ENCODE measurements around the gene ZNF778. TPM values are rescaled to one million over a fixed set of nuclear protein-coding genes. Genes with fewer than 3 reads are reported as not detected.

ZNF778 gene
- total and polyA plus RNA-seq, 2 of the 13 experiments (the other 11 are each of a cell fraction or from before 2014, with no cell fraction given), result 3.8 to 7.2 TPM

DNA sequence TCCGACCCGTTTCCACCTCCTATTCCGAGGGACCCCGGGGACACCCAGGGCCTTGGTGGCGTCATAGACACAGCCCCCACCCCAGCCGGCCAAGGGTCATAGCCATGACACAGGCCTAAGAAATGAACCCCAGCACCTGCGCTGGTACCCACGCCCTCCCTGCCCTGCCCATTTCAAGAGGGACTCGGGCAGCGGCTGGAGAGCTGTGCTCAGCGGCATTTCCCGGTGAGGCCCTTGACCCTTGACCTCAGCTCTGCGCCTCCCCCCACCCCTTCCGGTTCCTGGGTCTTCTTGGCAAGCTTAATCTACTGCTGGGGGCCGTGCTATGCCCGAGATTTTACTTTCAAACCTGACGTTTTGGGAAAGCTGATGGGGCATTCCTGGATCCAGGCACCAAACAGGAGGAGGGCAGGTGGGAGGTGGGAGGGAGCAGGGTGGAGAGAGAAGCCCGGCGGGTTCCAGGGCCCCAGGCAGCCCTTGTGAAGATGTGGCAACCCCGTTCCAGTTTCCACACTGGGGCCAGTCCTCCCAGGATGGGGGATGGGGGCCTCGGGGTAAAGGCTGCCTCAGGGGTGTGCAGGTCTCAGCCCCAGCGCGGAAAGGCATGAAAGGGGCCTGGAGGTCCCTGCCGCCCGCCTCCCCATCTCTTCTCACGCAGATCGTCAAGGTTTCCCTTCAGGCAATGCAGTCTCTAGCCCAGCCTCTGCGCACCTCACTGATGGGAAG is 17.2 kb upstream of the ZNF778 start, which contains the start of gene SLC22A31 (continued):
- TF ChIP-seq MAFK (conservative IDR thresholded peaks at IDR 0.05 in 1 of 2, IDR thresholded peaks at IDR 0.05 in 1 of 2; ENCODE audit: low read length in 2 of 2), result 0 out of 4 replicates have a peak, but pooled peaks of 1 of the 2 experiments have one; percentile 0
- TF ChIP-seq MXI1 (IDR thresholded peaks at IDR 0.05; ENCODE audit: borderline replicate concordance, low read depth, low read length), result peak; percentile 29; the same call in 1 of the 3 replicates
- TF ChIP-seq DMAP1 (CRISPR knock-in tag; IDR thresholded peaks at IDR 0.05), result peak; percentile 41
- TF ChIP-seq, protein P1, sequence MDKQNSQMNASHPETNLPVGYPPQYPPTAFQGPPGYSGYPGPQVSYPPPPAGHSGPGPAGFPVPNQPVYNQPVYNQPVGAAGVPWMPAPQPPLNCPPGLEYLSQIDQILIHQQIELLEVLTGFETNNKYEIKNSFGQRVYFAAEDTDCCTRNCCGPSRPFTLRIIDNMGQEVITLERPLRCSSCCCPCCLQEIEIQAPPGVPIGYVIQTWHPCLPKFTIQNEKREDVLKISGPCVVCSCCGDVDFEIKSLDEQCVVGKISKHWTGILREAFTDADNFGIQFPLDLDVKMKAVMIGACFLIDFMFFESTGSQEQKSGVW (CRISPR knock-in tag; IDR thresholded peaks at IDR 0.05; ENCODE audit: borderline replicate concordance), result no peak
- TF ChIP-seq, protein P2, sequence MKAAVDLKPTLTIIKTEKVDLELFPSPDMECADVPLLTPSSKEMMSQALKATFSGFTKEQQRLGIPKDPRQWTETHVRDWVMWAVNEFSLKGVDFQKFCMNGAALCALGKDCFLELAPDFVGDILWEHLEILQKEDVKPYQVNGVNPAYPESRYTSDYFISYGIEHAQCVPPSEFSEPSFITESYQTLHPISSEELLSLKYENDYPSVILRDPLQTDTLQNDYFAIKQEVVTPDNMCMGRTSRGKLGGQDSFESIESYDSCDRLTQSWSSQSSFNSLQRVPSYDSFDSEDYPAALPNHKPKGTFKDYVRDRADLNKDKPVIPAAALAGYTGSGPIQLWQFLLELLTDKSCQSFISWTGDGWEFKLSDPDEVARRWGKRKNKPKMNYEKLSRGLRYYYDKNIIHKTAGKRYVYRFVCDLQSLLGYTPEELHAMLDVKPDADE (CRISPR knock-in tag; IDR thresholded peaks at IDR 0.05), result no peak
- TF ChIP-seq, protein P3, sequence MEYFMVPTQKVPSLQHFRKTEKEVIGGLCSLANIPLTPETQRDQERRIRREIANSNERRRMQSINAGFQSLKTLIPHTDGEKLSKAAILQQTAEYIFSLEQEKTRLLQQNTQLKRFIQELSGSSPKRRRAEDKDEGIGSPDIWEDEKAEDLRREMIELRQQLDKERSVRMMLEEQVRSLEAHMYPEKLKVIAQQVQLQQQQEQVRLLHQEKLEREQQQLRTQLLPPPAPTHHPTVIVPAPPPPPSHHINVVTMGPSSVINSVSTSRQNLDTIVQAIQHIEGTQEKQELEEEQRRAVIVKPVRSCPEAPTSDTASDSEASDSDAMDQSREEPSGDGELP (IDR thresholded peaks at IDR 0.05; ENCODE audit: borderline replicate concordance, low read depth), result peak; percentile 40; the same call in 1 of the 2 replicates
- TF ChIP-seq ZNF501 (CRISPR knock-in tag; IDR thresholded peaks at IDR 0.05), result peak; percentile 72
- TF ChIP-seq, protein P4, sequence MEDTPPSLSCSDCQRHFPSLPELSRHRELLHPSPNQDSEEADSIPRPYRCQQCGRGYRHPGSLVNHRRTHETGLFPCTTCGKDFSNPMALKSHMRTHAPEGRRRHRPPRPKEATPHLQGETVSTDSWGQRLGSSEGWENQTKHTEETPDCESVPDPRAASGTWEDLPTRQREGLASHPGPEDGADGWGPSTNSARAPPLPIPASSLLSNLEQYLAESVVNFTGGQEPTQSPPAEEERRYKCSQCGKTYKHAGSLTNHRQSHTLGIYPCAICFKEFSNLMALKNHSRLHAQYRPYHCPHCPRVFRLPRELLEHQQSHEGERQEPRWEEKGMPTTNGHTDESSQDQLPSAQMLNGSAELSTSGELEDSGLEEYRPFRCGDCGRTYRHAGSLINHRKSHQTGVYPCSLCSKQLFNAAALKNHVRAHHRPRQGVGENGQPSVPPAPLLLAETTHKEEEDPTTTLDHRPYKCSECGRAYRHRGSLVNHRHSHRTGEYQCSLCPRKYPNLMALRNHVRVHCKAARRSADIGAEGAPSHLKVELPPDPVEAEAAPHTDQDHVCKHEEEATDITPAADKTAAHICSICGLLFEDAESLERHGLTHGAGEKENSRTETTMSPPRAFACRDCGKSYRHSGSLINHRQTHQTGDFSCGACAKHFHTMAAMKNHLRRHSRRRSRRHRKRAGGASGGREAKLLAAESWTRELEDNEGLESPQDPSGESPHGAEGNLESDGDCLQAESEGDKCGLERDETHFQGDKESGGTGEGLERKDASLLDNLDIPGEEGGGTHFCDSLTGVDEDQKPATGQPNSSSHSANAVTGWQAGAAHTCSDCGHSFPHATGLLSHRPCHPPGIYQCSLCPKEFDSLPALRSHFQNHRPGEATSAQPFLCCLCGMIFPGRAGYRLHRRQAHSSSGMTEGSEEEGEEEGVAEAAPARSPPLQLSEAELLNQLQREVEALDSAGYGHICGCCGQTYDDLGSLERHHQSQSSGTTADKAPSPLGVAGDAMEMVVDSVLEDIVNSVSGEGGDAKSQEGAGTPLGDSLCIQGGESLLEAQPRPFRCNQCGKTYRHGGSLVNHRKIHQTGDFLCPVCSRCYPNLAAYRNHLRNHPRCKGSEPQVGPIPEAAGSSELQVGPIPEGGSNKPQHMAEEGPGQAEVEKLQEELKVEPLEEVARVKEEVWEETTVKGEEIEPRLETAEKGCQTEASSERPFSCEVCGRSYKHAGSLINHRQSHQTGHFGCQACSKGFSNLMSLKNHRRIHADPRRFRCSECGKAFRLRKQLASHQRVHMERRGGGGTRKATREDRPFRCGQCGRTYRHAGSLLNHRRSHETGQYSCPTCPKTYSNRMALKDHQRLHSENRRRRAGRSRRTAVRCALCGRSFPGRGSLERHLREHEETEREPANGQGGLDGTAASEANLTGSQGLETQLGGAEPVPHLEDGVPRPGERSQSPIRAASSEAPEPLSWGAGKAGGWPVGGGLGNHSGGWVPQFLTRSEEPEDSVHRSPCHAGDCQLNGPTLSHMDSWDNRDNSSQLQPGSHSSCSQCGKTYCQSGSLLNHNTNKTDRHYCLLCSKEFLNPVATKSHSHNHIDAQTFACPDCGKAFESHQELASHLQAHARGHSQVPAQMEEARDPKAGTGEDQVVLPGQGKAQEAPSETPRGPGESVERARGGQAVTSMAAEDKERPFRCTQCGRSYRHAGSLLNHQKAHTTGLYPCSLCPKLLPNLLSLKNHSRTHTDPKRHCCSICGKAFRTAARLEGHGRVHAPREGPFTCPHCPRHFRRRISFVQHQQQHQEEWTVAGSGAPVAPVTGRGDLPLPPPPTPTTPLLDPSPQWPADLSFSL (CRISPR knock-in tag; IDR thresholded peaks at IDR 0.05), result no peak
- TF ChIP-seq, protein P5, sequence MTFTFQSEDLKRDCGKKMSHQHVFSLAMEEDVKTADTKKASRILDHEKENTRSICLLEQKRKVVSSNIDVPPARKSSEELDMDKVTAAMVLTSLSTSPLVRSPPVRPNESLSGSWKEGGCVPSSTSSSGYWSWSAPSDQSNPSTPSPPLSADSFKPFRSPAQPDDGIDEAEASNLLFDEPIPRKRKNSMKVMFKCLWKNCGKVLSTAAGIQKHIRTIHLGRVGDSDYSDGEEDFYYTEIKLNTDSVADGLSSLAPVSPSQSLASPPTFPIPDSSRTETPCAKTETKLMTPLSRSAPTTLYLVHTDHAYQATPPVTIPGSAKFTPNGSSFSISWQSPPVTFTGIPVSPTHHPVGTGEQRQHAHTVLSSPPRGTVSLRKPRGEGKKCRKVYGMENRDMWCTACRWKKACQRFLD (CRISPR knock-in tag; IDR thresholded peaks at IDR 0.05; ENCODE audit: borderline replicate concordance), result no peak
- TF ChIP-seq, protein P6, sequence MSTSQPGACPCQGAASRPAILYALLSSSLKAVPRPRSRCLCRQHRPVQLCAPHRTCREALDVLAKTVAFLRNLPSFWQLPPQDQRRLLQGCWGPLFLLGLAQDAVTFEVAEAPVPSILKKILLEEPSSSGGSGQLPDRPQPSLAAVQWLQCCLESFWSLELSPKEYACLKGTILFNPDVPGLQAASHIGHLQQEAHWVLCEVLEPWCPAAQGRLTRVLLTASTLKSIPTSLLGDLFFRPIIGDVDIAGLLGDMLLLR (CRISPR knock-in tag; IDR thresholded peaks at IDR 0.05), result peak; percentile 57
- TF ChIP-seq GZF1 (CRISPR knock-in tag; IDR thresholded peaks at IDR 0.05), result peak; percentile 74; the same call in 1 of the 2 replicates
- TF ChIP-seq, protein P7, sequence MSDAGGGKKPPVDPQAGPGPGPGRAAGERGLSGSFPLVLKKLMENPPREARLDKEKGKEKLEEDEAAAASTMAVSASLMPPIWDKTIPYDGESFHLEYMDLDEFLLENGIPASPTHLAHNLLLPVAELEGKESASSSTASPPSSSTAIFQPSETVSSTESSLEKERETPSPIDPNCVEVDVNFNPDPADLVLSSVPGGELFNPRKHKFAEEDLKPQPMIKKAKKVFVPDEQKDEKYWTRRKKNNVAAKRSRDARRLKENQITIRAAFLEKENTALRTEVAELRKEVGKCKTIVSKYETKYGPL (CRISPR knock-in tag; IDR thresholded peaks at IDR 0.05), result no peak

All from HepG2 (cell line).